GM19043 (cell line): ENCODE measurements around the gene PLXNA2.

ENCODE experiments used
- ATAC-seq: cut with Tn5 transposase; IDR thresholded peaks from one replicate; pipeline ENCODE4 v1.9.1; 2021; ENCODE audit warnings: low read depth; ENCODE audit not compliant: unreplicated experiment

The PLXNA2 gene

DNA sequence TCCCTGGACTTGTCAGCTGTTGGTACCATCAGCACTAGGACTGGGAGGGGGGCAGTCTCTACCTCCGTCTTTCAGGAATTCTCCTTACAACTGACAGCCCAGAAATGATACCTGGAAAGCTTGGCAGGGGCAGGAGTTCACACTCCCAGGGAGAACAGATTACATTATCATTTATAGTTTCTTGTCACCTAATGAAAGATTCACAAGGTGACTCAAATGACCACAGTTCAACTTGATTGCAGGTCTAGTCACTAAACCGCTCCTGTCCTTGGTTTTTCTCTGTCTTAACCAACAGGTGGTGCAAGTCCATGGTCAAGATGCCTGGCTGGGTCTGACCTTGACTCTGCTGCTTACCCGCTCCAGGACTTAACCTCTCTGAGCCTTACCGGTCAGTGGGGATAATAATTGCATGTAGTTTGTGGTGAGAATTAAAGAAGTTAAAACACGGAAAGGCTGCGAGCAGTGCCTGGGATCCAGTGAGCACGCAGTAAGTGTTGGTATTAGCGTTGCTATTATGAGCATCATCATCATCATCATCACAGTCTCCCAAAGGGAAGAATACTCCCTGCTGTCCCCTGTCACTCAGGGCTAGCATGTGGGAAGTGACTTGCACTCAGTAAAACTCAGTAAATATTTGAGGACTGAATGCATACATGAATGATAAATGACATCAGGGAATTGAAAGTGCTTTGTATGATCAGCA, 207.9 kb downstream of the PLXNA2 start:
- no peak for ATAC-seq

DNA sequence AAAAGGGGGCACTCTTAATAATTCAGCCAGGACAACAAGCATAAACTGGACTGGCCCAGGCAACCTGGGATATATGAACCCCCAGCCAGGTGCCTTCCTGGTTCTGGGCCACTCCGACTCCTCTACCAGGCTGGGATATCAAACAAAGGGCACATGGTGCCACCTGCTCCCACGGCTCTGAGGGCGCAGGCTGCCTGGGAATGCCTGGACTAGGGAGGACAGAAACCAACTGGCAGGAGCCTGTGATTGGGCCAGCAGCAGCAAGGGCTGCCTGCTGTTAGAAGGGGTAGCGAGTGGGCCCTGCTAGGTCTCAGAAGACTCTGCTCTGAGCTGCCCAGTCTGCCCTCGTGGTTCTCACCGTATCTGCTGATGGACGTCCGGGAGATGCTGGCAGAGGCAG, 210.0 kb downstream of the PLXNA2 start:
- no peak for ATAC-seq

DNA sequence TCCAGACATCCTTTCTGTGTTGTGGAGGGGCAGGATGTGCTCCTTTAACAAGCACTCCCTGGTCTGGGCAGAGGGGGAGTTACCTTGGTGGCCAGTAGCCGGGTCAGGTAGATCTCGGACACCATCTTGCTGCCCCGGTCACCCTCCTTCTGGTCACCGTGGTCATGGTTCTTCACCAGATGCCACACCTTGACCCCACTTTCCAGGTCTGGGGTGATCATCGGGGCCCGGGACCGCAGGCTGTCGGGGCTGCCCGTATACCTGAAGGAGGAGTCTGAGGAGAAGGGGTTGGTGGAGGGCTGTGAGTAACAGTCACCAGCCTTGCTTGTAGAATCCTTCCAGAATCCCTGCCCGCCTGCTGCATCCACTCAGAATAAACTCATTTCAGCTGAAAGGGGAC, 210.9 kb downstream of the PLXNA2 start:
- ATAC-seq = no peak

DNA sequence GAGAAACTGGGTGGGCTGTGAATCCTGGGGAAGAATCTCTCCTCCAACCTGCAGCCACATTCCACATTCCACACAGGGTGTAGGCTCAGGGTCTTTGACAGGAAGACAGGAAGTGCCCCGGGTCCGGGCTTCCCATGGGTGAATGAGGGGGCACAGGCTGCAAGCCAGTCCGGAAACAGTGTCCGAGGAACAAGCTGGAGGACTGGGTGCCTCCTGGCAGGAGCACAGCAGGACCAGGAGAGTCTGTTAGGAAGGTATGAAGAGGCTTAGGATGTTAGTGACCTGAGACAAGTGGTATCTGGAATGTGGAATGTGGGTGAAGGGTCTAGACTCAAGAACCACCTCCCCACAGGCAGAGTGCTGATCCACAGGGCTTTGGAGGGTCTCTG, 212.3 kb downstream of the PLXNA2 start:
- no peak for ATAC-seq

DNA sequence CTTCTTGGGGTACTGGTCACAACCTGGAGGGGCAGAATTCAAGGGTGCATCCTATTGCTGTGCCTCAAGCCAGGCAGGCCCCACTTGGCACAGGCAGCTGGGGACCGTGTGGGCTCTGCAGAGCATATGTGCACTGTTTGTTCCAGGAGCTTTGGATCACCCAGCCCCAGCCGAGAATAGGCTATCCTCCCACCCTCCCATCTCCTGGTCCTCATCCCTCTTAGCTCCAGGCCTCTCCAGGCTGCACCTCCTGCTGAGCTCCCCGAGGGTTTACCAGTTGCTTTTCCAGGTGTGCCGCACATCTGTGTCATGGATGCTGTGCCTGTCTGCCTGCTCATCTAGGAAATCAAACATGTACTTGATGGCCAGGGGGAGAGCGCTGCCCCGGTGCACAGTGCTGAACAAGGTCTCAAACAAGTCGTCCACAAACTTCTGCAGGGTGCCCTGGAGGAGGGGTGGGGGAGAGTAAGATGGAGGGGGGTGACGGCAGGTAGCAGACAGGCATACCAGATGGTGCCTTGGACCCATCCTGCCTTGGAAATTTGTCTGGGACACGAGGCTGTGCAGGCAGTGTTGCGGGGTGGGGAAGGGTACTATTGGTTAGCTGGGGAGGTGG, 212.8 kb downstream of the PLXNA2 start:
- ATAC-seq = no peak

DNA sequence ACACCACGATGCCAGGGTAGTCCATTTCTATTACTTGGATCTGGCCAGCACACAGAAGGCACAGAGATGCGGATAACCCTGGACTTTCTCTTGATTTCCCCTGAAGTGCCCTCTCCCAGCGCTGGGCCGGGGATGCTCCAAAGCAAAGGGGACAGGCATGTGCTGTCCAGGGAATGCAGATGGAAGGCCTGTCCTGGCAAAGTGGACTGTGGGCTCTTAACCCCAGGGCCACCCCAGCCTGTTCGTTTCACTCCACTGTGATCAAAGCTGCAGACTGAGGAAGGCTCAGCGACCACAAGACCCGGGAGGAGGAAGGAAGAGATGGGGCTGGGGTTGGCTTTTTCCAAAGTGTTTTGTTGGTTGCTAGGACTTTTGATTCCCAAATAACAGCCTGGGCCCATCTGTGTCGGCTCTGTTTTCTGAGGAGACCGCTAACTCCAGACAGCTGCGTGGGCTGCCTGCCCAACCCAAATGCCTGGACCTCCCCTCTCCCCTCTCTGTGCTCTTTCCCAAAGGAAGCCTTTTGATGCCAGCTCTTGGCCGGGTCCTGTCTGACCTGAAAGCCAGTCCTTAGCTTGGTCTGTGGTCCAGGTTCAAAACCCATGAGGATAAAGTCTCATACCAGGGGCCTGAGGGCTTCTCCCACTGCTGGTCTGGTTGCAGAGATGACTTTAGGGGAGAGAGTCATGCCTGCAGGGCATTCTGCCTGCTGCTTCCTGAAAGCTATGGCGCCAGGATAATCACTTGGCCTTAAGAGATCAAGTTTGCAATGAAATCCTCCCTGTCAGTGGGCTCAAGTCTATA, 213.7 kb downstream of the PLXNA2 start:
- ATAC-seq = no peak

DNA sequence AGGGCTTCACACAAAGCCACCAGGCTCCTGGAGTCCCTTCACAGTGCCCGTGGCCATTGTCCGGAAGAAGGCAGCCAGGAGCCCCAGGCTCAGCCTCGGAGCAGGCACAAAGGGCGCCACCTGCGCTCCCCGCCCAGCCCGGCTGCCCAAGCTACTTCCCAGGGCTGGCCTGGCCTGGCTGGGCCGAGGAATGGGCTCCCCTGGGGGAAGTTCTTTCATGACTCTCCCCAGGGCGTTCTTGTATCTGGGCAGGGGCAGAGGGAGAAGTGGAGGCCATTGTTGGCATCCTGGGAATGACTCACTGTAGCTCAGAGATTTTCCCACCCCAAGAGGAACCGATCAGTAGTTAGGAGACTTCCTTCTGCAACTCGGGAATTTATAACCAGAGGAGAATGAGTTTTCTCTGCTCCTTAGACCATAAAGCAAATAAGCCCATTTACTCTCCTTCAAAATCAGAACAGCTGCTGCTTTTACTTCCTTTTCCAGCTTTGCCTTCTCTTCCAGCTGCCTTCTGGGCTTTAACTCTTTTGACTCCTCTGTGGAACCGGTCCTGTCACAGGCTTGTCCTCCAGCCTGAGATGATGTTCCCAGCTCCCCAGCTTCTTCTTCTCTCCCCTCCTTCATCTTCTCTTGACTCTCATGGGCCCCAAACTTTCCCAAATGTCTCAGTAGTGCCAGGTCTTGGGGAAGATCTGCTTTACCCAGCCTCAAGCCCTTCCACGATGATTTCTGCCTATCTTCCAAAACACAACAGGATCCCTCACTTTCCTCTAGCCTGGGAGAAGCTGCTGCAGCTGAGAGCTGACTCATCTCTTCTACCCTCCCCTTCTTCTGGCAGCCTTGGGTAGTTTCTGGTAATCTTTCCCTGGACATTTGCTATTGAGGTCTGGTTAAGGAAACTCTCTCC, 214.6 kb downstream of the PLXNA2 start:
- no peak for ATAC-seq

DNA sequence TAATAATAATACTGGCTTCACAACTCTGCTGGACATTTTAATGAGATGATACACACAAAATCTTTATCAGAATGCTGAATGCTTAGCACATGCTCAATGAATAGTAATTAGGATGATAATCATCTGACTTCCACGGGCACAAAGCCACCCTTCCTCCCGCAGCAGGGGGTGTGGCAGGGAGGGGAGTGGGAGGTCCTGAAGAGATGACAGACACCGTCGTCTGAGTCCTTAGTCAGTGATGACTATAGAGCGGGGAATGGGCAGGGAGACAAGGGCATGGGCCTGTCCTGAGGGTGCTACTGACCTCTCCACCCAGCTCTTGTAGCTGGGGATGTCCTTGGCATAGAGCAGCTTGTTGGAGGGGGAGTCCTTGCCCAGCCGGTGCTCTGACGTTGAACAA, 215.7 kb downstream of the PLXNA2 start:
- ATAC-seq = no peak

DNA sequence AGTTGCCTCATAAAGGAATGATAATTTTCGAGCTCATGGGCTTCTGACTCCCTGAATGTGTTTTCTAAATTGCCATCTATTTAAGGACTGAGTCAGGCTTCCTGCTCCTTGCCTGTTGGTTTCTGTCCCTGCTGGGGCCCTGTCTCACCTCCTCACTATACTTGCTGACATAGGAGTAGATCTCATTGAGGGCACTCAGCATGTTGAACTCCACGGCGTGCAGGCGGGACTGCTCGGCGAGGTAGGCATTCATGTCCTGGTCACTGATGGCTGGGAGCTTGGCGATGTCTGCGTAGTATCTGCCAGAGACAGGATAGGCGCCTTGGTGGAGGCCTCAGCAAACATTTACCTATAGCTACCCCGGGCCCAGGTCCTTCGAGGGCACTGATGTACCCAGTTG, 216.3 kb downstream of the PLXNA2 start:
- ATAC-seq = no peak

DNA sequence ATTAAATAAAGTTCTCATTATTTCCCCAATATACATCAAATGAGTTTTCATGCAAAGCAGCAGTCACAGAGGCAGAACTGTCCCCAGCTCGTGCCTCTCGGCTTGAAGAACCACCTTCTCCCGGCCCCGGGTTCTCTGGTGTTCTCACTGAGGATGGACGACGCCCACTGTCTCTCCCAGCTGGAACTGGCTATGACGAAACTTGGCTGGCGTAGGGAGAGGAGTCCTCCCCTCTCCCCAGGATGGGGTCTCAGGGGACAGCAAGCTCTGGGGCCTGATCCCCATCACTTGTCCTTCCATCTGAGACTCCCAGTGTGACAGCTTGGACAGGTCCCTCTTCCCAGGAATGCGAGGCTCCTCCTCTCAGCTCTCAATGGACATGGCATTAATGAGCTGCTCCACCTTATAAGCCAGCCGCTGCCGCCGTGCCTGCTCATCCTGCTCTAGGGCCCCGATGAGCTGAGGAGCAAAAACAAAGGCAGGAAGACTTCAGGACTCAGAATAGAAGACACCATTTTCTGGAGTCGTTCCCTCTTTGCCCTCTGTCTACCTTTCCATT, 217.2 kb downstream of the PLXNA2 start:
- no peak for ATAC-seq

DNA sequence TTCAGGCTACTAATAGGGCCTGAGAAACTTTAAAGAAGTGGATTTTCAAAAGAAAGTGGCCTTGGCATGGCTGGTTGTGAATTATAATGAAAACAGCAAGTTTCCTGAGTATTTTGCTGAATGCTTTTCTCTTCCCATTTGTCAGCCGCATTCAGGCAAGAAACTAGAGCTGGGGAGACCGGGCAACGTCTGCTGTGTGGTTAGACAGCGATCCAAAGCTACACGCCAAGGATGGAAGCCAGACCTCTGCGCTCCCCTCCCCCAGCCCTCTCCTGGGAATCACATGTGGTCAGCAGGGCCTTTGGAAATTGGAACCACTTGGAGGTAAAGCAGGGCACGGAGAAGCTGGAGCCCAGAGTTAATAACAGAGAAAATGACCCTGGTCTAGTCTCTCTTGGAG, 219.2 kb downstream of the PLXNA2 start:
- ATAC-seq = no peak

DNA sequence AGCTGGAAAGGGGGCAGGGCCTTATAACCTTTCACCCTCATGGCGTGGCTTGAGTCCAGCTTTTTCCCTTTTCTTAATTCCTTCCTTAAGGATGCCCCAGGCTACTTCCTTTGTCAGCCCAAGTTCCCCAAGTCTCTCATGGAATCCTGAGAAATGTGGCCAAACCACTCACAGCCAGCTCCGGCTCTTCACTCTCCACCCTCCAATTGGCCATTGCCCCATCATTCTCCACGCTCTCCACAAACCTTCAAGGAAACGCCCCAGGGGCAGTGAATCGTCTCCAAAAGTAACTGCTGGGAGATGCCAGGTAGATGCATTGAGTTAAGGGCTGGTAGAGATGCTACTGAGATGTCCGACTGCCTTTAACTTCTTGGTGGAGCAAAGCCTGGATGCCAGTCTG, 219.8 kb downstream of the PLXNA2 start:
- no peak for ATAC-seq

DNA sequence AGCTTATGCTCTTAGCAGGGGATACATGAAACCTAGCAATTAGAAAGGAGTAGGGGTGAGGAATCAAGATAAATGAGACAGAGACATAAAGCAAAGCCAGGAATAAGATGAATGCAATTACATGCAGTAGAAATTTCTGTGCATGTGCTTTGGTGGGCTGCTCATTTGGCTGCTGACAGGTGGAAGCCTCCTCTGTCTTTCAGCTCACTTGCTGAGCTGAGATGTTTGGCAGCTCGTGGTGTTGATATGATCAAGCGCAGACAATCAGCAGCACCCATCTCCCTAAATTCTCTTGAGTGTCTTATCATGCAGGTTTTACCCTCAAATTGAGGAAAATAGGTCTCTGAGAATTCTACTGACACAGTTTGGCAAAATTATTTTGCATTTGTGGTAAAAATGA, 224.9 kb downstream of the PLXNA2 start:
- ATAC-seq = no peak

DNA sequence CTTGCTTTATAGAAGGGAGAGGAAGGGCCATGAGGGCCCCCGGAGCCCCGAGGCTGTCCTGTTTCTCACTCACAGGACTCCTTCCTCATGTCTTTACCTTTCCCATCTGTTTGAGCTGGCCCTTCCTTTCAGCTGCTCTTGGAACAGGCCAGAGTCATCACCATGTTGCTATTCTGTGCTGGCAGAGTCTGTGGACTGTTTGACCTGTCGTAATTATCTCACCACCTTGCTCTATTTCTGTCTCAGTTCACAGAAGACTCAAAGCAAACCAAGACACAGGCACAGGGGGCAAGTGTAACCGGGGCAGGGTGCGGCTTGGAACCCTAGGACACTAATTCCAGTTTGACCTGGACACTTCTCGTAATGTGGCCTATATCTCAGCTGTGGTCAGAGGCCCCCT, 228.9 kb downstream of the PLXNA2 start:
- ATAC-seq = no peak

DNA sequence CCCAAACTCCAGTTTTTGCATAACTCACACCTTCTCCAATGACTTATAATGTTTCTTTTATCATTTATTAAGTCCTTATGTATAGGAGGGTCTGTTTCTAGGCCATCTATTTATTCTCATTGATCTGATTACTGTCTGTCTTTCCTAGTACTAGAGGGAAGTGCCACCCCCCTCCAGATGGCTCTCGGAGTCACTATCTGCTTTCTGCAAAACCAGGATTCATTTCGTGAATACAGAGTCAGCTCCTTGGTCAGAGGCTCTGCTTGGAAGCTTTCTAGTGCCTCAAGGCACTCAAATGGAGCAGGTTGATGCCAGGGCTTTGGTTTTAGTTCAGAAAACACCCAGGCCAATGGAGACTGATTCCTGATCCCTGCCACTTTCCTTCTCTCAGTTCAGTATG, 231.0 kb downstream of the PLXNA2 start:
- ATAC-seq = no peak

DNA sequence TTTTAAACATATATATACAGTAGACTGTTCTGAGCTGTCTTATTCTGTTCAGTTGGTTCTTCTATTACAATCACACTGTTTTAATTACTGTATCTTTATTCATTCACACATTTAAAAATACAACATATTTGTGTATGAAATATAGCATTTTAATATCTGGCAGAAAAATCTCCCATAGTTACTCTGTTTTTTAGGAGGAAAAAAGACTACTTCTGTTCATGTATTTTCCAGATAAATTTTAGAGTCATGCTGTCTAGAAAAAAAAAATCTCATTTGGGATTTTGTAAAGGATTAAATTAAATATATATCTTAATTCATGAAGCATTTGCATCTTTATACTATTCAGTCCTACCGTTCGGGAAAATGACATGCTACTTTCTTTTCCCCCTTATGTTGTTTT, 231.5 kb downstream of the PLXNA2 start:
- ATAC-seq = no peak

DNA sequence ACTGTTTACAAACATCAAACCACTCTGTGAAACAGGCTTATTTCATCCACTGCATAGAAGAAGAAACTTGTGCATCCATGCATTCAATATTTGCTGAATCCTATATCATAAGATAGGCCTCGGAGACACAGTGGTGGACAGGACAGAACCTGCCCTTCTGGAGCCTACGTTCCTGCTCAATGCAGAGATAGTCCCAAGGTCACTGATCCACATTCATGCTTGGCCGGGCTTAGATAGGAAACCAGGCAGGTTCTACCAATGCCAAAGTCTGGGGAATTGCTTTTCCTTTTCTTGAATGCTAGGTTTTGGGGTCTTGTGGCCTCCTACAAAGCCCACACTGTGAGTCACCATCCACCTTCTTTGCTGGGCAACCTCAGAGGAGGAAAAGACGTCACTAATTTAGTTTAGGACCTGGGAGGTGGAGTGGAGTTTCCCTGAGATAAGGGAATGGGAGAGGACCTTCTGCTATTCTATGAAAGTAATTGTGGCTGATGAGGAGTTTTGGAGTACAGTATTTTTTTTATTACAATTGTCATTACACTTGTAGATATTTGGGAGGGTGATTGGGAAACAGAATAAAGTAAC, 233.6 kb downstream of the PLXNA2 start:
- ATAC-seq = no peak

DNA sequence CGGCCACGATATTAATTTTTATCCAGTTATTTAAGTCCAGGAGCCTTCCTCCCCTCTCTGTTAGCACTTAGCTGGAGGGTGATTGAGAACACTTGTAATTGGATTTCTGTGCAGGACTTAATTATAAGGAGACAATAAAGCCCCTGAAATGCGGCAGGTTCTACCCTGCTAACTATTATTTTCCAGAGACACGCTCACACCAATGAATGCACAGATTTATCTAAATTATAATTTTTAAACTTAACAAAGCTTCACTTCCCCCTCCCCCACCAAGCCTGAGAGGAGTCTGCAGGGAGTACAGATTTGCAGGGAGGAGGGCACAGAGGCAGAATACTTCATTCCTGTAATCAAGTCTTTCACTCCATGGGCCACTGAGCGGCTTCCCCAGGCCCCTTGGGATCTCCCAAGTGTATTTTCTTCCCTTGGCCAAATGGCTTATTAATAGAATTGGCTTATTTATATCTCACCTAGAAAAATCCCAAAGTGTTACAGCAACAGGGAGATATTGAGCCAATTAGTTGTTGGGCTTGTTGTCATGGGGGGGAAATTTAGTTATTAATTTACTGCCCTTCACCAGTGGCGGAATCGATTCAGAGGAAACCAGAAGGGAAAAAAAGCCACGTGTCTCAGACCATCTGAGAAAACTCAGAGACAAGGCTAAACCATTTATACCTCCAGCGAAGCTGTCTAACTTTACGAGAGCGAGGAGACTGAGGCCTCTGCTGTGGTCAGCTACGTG, 234.3 kb downstream of the PLXNA2 start:
- no peak for ATAC-seq

DNA sequence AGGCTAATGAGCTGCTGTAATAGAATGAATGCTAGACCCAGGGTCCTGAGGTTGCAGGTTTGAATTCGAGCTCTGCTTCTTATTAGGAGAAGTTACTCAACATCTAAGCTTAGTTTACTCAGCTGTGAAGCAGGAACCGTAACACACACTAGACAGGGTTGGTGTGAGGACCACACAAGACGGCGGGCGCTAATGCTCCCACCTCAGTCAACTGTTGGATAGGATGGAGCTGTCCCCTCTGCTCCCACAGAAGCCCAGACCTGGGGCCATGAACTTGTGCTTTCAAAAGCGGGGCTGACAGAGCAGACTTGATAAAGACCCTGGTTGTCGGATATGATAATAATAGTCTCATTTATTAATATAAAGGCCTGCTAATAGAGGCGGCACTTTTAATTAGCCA, 234.9 kb downstream of the PLXNA2 start:
- no peak for ATAC-seq

DNA sequence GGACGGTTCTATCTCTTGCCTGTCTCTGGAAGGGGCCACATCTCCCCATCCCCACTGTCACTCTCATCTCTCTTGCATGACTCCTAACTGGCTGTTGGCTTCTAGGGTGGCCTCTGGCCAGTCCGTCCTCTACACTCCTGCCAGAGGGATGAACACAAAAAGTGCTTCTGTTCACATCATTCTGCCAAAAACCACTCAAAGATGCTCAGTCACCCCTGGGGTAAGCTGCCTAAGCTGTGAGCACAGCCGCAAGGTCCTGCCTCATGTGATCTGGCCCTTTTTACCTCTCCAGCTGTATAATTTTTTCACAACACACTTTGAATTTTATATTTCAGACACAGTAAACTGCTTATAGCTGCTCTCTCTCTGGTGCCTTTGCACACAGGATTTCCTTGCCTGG, 235.7 kb downstream of the PLXNA2 start:
- no peak for ATAC-seq
